Measurements from ENCODE around the gene C6orf89. TPM values are rescaled to one million over a fixed set of nuclear protein-coding genes. Genes with fewer than 3 reads are reported as not detected.
"Not testable (repeated sequence)": the region's sequence is repeated elsewhere in the genome, so short reads cannot be mapped to it uniquely, and the experiment has no call there.

Gene C6orf89
- total RNA-seq, 1 experiment from 2014 or later = 13.2 TPM

DNA sequence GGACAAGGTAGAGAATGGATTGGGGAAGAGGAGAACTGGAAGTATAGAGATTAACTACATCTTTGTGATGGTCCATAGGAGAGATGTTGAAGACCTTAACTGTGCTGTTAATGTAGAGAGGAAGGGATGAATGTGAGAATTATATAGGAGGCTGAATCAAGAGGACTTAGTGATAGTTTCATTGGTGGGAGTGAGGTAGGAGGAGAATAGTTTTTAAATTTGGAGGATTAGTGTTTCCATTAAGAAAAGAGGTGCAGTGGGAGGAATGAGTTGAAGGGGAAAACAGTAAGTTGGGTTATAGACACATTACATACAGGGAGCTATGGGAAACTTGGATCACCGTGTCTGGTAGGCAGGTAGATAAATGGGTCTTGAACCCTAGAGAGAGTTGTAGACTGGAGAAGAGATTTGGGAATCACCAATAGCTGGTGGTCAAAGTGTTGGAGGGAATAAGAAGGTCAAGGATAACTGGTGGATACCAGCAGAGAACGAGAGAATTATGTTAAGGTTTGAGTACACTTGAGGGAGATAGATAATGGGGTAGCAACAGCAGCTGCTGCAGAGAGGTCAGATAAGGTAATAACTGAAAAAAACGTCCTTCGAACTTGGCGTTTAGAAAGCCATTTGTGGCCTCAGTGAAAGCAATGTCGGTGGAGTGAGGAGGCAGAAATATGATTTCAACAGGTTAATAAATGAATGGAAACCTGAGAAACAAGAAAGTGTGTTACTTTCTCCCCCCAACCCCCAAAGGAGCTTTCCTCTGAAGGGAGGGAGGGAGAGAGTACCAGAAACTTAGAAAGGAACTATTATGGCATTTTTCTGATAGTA lies 3.1 kb downstream of the C6orf89 start (continued):
- TF ChIP-seq, protein P1, sequence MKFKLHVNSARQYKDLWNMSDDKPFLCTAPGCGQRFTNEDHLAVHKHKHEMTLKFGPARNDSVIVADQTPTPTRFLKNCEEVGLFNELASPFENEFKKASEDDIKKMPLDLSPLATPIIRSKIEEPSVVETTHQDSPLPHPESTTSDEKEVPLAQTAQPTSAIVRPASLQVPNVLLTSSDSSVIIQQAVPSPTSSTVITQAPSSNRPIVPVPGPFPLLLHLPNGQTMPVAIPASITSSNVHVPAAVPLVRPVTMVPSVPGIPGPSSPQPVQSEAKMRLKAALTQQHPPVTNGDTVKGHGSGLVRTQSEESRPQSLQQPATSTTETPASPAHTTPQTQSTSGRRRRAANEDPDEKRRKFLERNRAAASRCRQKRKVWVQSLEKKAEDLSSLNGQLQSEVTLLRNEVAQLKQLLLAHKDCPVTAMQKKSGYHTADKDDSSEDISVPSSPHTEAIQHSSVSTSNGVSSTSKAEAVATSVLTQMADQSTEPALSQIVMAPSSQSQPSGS (CRISPR knock-in tag; IDR thresholded peaks at IDR 0.05; ENCODE audit: borderline replicate concordance, low read depth) = no peak
- TF ChIP-seq, protein P2, sequence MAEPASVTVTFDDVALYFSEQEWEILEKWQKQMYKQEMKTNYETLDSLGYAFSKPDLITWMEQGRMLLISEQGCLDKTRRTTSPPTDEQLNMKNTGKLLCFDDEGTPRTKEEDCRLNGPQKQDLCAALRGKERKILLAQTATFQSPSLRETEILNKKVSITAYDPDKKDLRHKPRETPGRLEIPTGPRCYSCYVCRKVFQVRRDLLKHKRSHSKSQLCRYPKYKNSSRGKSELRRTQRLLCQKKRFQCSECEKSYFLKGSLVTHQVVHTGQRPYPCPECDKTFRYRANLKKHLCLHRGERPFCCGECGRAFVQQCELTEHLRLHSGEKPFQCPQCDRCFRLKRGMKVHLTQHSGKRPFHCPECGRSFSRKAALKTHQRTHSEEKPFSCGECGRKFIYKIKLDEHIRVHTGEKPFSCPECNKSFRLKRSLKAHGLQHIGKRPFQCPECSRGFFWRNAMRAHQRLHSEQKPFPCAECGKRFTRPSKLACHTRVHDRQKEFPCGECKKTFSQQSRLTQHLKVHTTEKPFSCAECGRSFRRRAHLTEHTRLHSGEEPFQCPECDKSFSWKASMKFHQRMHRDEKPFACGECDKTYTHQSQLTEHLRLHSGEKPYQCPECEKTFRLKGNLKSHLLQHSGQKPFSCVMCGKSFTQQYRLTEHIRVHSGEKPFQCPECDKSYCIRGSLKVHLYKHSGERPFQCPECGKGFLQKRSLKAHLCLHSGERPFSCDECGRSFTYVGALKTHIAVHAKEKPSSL (CRISPR knock-in tag; conservative IDR thresholded peaks at IDR 0.05) = no peak
- TF ChIP-seq, protein P3, sequence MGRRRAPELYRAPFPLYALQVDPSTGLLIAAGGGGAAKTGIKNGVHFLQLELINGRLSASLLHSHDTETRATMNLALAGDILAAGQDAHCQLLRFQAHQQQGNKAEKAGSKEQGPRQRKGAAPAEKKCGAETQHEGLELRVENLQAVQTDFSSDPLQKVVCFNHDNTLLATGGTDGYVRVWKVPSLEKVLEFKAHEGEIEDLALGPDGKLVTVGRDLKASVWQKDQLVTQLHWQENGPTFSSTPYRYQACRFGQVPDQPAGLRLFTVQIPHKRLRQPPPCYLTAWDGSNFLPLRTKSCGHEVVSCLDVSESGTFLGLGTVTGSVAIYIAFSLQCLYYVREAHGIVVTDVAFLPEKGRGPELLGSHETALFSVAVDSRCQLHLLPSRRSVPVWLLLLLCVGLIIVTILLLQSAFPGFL (CRISPR knock-in tag; IDR thresholded peaks at IDR 0.05; ENCODE audit: borderline replicate concordance) = no peak
- TF ChIP-seq FOXJ3 (CRISPR knock-in tag; IDR thresholded peaks at IDR 0.05; ENCODE audit: borderline replicate concordance) (no peak), CREB1 (CRISPR knock-in tag; IDR thresholded peaks at IDR 0.05) (no peak), ZNF232 (CRISPR knock-in tag; IDR thresholded peaks at IDR 0.05) (no peak), SMAD4 (CRISPR knock-in tag; IDR thresholded peaks at IDR 0.05) (no peak), ZNF317 (CRISPR knock-in tag; IDR thresholded peaks at IDR 0.05; ENCODE audit: borderline replicate concordance, low read depth) (no peak), ZNF263 (CRISPR knock-in tag; IDR thresholded peaks at IDR 0.05; ENCODE audit: low read depth) (no peak), TCF7 (CRISPR knock-in tag; IDR thresholded peaks at IDR 0.05; ENCODE audit: low read depth) (no peak), NFE2L1 (CRISPR knock-in tag; IDR thresholded peaks at IDR 0.05) (no peak), GTF2I (CRISPR knock-in tag; conservative IDR thresholded peaks at IDR 0.05) (no peak)

DNA sequence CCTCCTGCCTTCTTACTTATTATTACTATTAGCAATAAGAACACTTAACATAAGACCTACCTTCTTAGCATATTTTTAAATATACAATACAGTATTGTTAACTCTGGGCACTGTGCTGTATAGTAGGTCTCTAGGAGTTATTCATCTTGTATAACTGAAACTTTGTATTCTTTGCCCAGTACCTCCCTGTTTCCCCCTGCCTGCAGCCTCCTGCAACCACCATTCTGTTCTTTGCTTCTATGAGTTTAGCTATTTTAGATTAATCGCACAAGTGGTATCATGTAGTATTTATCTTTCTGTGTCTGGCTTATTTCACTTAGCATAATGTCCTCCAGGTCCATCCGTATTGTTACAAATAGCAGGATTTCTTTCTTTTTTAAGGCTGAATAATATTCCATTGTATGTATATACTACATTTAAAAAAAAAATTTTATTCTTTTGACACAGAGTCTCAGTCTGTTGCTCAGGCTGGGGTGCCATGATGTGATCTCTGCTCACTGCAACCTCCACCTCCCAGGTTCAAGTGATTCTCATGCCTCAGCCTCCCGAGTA lies 4.4 kb downstream of the C6orf89 start:
- TF ChIP-seq ZNF138 (CRISPR knock-in tag; conservative IDR thresholded peaks at IDR 0.05) (no peak), FOXK1 (CRISPR knock-in tag; IDR thresholded peaks at IDR 0.05) (no peak), MYBL2 (CRISPR knock-in tag; IDR thresholded peaks at IDR 0.05) (no peak), JAZF1 (CRISPR knock-in tag; IDR thresholded peaks at IDR 0.05) (no peak), NR2C2 (CRISPR knock-in tag; IDR thresholded peaks at IDR 0.05) (no peak)
- TF ChIP-seq, protein P4, sequence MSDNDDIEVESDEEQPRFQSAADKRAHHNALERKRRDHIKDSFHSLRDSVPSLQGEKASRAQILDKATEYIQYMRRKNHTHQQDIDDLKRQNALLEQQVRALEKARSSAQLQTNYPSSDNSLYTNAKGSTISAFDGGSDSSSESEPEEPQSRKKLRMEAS (CRISPR knock-in tag; IDR thresholded peaks at IDR 0.05) = no peak
- TF ChIP-seq, protein P3 (CRISPR knock-in tag; IDR thresholded peaks at IDR 0.05; ENCODE audit: borderline replicate concordance) = no peak
- peaks cover 17% of the 10 kb centered on the region for H3K4me1 Mint-ChIP-seq
- DNase-seq (ENCODE audit: low spot score) (no peak), ATAC-seq (no peak)
- ChIA-PET POLR2A (interaction anchor here (0.6 kb wide), 1 partner anchor 44 kb away, joined by 5 read pairs; no protein-coding TSS in a partner anchor), CTCF (interaction anchor here (0.6 to 1.4 kb wide), 5 partner anchors 17 to 298 kb away, joined by 3 to 5 read pairs (median 3); no protein-coding TSS in a partner anchor)
- no peaks in the 10 kb centered on the region for H3K36me3 Mint-ChIP-seq
- no peaks in the 10 kb centered on the region for H3K9me3 Mint-ChIP-seq
- H3K27me3 Mint-ChIP-seq (ENCODE audit: low read depth) = no peaks in the 10 kb centered on the region
- H3K27ac Mint-ChIP-seq = no peak overlapping the region
- no peak overlapping the region for H3K4me3 Mint-ChIP-seq

DNA sequence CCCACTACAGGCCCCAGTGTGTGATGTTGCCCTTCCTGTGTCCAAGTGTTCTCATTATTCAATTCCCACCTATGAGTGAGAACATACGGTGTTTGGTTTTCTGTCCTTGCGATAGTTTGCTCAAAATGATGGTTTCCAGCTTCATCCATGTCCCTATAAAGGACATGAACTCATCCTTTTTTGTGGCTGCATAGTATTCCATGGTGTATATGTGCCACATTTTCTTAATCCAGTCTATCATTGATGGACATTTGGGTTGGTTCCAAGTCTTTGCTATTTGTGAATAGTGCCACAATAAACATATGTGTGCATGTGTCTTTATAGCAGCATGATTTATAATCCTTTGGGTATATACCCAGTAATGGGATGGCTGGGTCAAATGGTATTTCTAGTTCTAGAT lies 5.4 kb downstream of the C6orf89 start:
- H3K4me1 Mint-ChIP-seq = peaks cover 11% of the 10 kb centered on the region
- ATAC-seq; H3K4me3 Mint-ChIP-seq; DNase-seq (ENCODE audit: low spot score); POLR2A ChIA-PET; CTCF ChIA-PET; H3K27ac Mint-ChIP-seq; H3K36me3 Mint-ChIP-seq; H3K9me3 Mint-ChIP-seq; H3K27me3 Mint-ChIP-seq (ENCODE audit: low read depth): not testable (repeated sequence)

Measured in WTC11 (cell line).